GM21381 (cell line): ENCODE data around the gene ELOB.
"Not testable (repeated sequence)": the region's sequence is repeated elsewhere in the genome, so short reads cannot be mapped to it uniquely, and the experiment has no call there.

Experiments
- ATAC-seq: cut with Tn5 transposase; IDR thresholded peaks from one replicate; pipeline ENCODE4 v1.9.1; 2021; ENCODE audit warnings: mild to moderate bottlenecking, moderate library complexity; ENCODE audit not compliant: unreplicated experiment

Gene ELOB

DNA sequence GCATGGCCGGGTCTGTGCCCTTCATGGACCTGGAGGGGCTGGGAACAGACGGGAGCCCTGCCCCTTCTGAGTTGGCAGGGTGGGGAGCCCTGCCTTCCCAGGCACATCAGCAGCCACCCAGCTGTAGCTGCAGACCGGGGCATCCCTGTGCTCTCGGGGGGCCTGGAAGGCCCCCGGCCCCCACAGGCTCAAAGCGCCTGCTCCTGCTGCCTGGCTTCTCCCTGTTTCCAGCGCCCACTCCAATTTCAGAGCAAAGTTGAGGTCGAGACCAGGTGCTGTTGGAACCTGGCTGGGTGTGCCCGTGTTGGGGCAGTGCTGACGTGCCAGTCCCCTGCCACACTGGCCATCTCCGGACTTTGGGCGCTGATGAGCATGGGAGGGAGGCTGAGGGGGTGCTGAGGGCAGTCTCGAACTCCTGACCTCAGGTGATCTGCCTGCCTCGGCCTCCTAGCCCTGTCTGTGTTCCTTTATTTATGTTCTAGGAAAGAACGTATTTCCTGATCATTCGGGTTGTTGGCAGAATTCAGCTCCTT is 52.2 kb downstream of the ELOB start:
- ATAC-seq = no peak

DNA sequence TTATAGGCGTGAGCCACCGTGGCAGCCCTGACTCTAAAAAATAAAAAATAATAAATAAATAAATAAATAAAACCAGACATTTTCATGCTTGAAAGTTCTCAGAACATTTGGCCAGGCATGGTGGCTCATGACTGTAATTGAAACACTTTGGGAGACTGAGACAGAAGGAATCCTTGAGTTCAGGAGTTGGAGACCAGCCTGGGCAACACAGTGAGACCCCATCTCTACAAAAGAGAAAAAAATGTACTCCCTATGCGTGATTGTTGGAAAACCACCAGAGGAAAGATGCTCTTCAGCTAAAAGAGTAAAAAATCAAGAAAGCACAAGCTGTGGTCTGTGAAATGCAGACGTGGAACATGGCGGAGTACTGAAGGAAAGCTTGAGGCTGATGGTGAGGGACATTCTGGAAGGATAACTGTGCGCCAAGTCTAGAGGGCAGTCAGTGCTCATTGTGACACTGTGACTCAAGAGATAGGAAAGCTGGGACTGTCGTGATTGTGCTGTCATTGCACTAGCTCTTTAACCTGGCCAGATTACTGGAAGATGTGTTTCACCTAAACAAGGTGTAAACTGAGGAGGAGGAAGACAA is 52.9 kb downstream of the ELOB start:
- ATAC-seq = no peak

DNA sequence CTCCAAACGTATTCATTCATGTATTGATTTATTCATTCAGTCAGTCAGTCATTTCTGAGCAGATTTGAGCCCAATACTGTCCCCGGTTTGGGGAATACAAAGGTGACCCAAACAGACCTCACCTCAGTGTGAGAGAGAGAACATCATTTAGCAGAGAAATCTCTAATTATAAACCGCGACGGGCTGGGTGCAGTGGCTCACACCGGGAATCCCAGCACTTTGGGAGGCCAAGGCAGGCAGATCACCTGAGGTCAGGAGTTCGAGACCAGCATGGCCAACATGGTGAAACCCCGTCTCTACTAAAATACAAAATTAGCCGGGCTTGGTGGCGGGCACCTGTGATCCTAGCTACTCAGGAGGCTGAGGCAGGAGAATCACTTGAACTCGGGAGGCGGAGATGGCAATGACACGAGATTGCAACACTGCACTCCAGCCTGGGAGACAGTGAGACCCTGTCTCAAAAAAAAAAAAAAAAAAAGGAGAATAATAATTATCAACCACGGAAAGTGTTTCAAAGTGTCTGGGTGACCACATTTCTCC is 55.4 kb downstream of the ELOB start:
- not testable (repeated sequence) for ATAC-seq
